H9 (cell line): ENCODE data around the gene HCST. TPM values are rescaled to one million over a fixed set of nuclear protein-coding genes. Genes with fewer than 3 reads are reported as not detected.

ENCODE experiments used
- DNase-seq: peaks from one replicate; pipeline ENCODE4 v3.0.0-alpha.2; 2017
- H2AFZ ChIP-seq: one replicate; pipeline ENCODE4 v1.6.1; 2013; ENCODE audit warnings: mild to moderate bottlenecking, low read length, control low read depth, moderate library complexity
- H2AK5ac ChIP-seq: 2 replicates; pipeline ENCODE4 v1.6.1; 2013; ENCODE audit warnings: low read length, control low read depth, mixed read lengths; ENCODE audit not compliant: insufficient read length
- H2BK120ac ChIP-seq: one replicate; pipeline ENCODE4 v1.6.1; 2013; ENCODE audit warnings: low read depth, mild to moderate bottlenecking, low read length, control low read depth, inconsistent platforms; ENCODE audit not compliant: poor library complexity, severe bottlenecking
- H2BK12ac ChIP-seq: 2 replicates; pipeline ENCODE4 v1.6.1; 2013; ENCODE audit warnings: low read length, control low read depth, mixed read lengths, low read depth; ENCODE audit not compliant: insufficient read length
- H2BK15ac ChIP-seq: 2 replicates; pipeline ENCODE4 v1.6.1; 2013; ENCODE audit warnings: low read depth, low read length, control low read depth
- H2BK20ac ChIP-seq: one replicate; pipeline ENCODE4 v1.6.1; 2013; ENCODE audit warnings: low read depth, mild to moderate bottlenecking, low read length, control low read depth, inconsistent platforms; ENCODE audit not compliant: poor library complexity, severe bottlenecking
- H2BK5ac ChIP-seq: 2 replicates; pipeline ENCODE4 v1.6.1; 2013; ENCODE audit warnings: low read length, control low read depth, mixed read lengths; ENCODE audit not compliant: insufficient read length
- H3K14ac ChIP-seq: 2 replicates; pipeline ENCODE4 v1.6.1; 2013; ENCODE audit warnings: low read length, control low read depth; ENCODE audit not compliant: insufficient read depth
- H3K18ac ChIP-seq: 2 replicates; pipeline ENCODE4 v1.6.1; 2013; ENCODE audit warnings: low read depth, mild to moderate bottlenecking, mixed read lengths, low read length, control low read depth; ENCODE audit not compliant: insufficient read length
- H3K23ac ChIP-seq: 2 replicates; pipeline ENCODE4 v1.6.1; 2013; ENCODE audit warnings: low read length, control low read depth, mixed read lengths, low read depth; ENCODE audit not compliant: insufficient read length
- H3K23me2 ChIP-seq: 2 replicates; pipeline ENCODE4 v1.6.1; 2013; ENCODE audit warnings: low read depth, mild to moderate bottlenecking, mixed read lengths, low read length, control low read depth; ENCODE audit not compliant: insufficient read length, poor library complexity, severe bottlenecking
- H3K27ac ChIP-seq: 2 replicates; pipeline ENCODE4 v1.5.1; 2013; ENCODE audit warnings: low read length, control low read depth, mixed read lengths, low read depth; ENCODE audit not compliant: insufficient read length
- H3K27me3 ChIP-seq: 2 replicates; pipeline ENCODE4 v1.6.1; 2013; ENCODE audit warnings: low read length, control low read depth, inconsistent platforms; ENCODE audit not compliant: insufficient read depth
- H3K4ac ChIP-seq: 2 replicates; pipeline ENCODE4 v1.6.1; 2013; ENCODE audit warnings: low read depth, mild to moderate bottlenecking, control low read depth, inconsistent platforms, low read length, moderate library complexity
- H3K4me1 ChIP-seq: 2 replicates; pipeline ENCODE4 v1.6.1; 2013; ENCODE audit warnings: low read length, control low read depth, inconsistent platforms; ENCODE audit not compliant: insufficient read depth
- H3K4me2 ChIP-seq: 2 replicates; pipeline ENCODE4 v1.6.1; 2013; ENCODE audit warnings: low read length, control low read depth, mixed read lengths; ENCODE audit not compliant: insufficient read length, insufficient read depth
- H3K56ac ChIP-seq: 2 replicates; pipeline ENCODE4 v1.6.1; 2013; ENCODE audit warnings: low read depth, mild to moderate bottlenecking, mixed read lengths, low read length, control low read depth; ENCODE audit not compliant: insufficient read length
- H3K79me1 ChIP-seq: 2 replicates; pipeline ENCODE4 v1.6.1; 2013; ENCODE audit warnings: low read depth, mild to moderate bottlenecking, moderate library complexity, low read length, control low read depth, inconsistent platforms; ENCODE audit not compliant: insufficient read depth, poor library complexity, severe bottlenecking
- H3K79me2 ChIP-seq: 2 replicates; pipeline ENCODE4 v1.6.1; 2013; ENCODE audit warnings: low read length, control low read depth, inconsistent platforms; ENCODE audit not compliant: insufficient read depth
- H3K9ac ChIP-seq: 2 replicates; pipeline ENCODE4 v1.6.1; 2013; ENCODE audit warnings: low read length, control low read depth, mixed read lengths; ENCODE audit not compliant: insufficient read length; ENCODE audit errors: extremely low read depth
- H3K9me3 ChIP-seq: one replicate; pipeline ENCODE4 v1.6.1; 2013; ENCODE audit warnings: low read depth, low read length, inconsistent platforms; ENCODE audit not compliant: control insufficient read depth
- H3T11ph ChIP-seq: one replicate; pipeline ENCODE4 v1.6.1; 2013; ENCODE audit warnings: mild to moderate bottlenecking, low read length, control low read depth, inconsistent platforms
- H4K20me1 ChIP-seq: one replicate; pipeline ENCODE4 v1.6.1; 2013; ENCODE audit not compliant: control insufficient read depth, insufficient read length, insufficient read depth
- H4K5ac ChIP-seq: 2 replicates; pipeline ENCODE4 v1.6.1; 2013; ENCODE audit warnings: low read depth, mild to moderate bottlenecking, mixed read lengths, low read length, control low read depth; ENCODE audit not compliant: insufficient read length
- H4K8ac ChIP-seq: replicated peaks from 2 replicates; pipeline ENCODE4 v1.6.1; 2013; ENCODE audit warnings: low read length, control low read depth, mixed read lengths, low read depth; ENCODE audit not compliant: insufficient read length
- H4K91ac ChIP-seq: 2 replicates; pipeline ENCODE4 v1.6.1; 2013; ENCODE audit warnings: low read depth, mild to moderate bottlenecking, moderate library complexity, mixed read lengths, low read length, control low read depth; ENCODE audit not compliant: insufficient read length
- H3K27ac Mint-ChIP-seq, 3 experiments: 2 replicates in 2 of 3; 3 replicates in 1 of 3; pipeline ENCODE4 v1.8.0; 2020 to 2021; ENCODE audit warnings: mixed read lengths in 3 of 3, mild to moderate bottlenecking in 1 of 3, moderate library complexity in 1 of 3
- H3K27me3 Mint-ChIP-seq: 2 replicates; pipeline ENCODE4 v1.8.0; 2021; ENCODE audit warnings: low read depth, mild to moderate bottlenecking, moderate library complexity, mixed read lengths
- H3K36me3 Mint-ChIP-seq, 3 experiments: 2 replicates in 2 of 3; 3 replicates in 1 of 3; pipeline ENCODE4 v1.8.0; 2020 to 2021; ENCODE audit warnings: low read depth in 3 of 3, mixed read lengths in 3 of 3; ENCODE audit not compliant: insufficient read depth in 1 of 3
- H3K4me1 Mint-ChIP-seq, 2 experiments: 2 replicates each; pipeline ENCODE4 v1.8.0; 2020; ENCODE audit warnings: mixed read lengths in 2 of 2
- H3K4me3 Mint-ChIP-seq, 2 experiments: 2 replicates in 1 of 2; 3 replicates in 1 of 2; pipeline ENCODE4 v1.8.0; 2020 to 2021; ENCODE audit warnings: mild to moderate bottlenecking in 2 of 2, mixed read lengths in 2 of 2, moderate library complexity in 1 of 2
- H3K9me3 Mint-ChIP-seq, 2 experiments: 2 replicates in 1 of 2; 3 replicates in 1 of 2; pipeline ENCODE4 v1.8.0; 2020; ENCODE audit warnings: mild to moderate bottlenecking in 2 of 2, mixed read lengths in 2 of 2, moderate library complexity in 1 of 2
- WGBS: extraction: QIAGEN DNeasy Blood & Tissue Kit; methylation state at CpG from one replicate; pipeline ENCODE4 v1.1.7; 2013; ENCODE audit warnings: missing lambda C conversion rate, low lambda C conversion rate, mixed read lengths; ENCODE audit not compliant: insufficient read length; ENCODE audit errors: extremely low coverage; 5-methylcytosine and 5-hydroxymethylcytosine counted together
- total RNA-seq: library from RNA; stranded (reverse); gene quantifications from 2 replicates; pipeline ENCODE4 v1.2.1, GENCODE V29; 2021
- TF ChIP-seq, protein P1 (sequence below): fragments of 200-600 bp; sonication (generic); conservative IDR thresholded peaks from 3 replicates; pipeline ENCODE4 v1.8.0; 2021; ENCODE audit warnings: antibody characterized with exemption, mild to moderate bottlenecking

The HCST gene
- total RNA-seq, 1 experiment from 2014 or later, result 0.68 TPM

DNA sequence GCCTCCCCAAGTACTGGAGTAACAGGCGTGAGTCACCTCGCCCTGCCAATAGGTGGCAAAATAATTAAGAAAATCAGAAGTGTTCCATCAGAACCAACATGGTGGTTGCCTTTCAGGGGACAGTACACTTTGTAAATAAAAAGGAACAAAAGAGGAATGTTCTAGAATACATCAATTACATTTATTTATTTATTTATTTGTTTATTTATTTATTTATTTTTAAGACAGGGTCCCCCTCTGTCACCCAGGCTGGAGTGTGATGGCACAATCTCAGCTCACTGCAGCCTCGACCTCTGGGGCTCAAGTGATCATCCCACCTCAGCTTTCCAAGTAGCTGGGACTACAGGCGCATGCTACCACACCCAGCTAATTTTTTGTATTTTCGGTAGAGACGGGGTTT lies 18.7 kb downstream of the HCST start:
- Histone ChIP-seq H3K23ac (no peak overlapping the region), H3T11ph (no peak overlapping the region), H3K9me3 (no peaks in the 10 kb centered on the region), H2BK120ac (no peak overlapping the region), H3K79me1 (no peaks in the 10 kb centered on the region), H3K9ac (no peak overlapping the region), H3K4me1 (no peaks in the 10 kb centered on the region), H3K56ac (no peak overlapping the region), H3K23me2 (no peaks in the 10 kb centered on the region), H3K27me3 (no peaks in the 10 kb centered on the region), H4K91ac (no peak overlapping the region), H2AFZ (no peak overlapping the region), H2BK20ac (no peak overlapping the region), H4K20me1 (no peaks in the 10 kb centered on the region), H2BK15ac (no peak overlapping the region), H3K79me2 (no peaks in the 10 kb centered on the region), H4K8ac (no peak overlapping the region), H3K4ac (no peak overlapping the region), H2AK5ac (no peak overlapping the region), H2BK5ac (no peak overlapping the region), H4K5ac (no peak overlapping the region), H2BK12ac (no peak overlapping the region), H3K18ac (no peak overlapping the region), H3K14ac (no peak overlapping the region), H3K4me2 (no peak overlapping the region), H3K27ac (no peak overlapping the region)
- no peak for DNase-seq
- TF ChIP-seq, protein P1, sequence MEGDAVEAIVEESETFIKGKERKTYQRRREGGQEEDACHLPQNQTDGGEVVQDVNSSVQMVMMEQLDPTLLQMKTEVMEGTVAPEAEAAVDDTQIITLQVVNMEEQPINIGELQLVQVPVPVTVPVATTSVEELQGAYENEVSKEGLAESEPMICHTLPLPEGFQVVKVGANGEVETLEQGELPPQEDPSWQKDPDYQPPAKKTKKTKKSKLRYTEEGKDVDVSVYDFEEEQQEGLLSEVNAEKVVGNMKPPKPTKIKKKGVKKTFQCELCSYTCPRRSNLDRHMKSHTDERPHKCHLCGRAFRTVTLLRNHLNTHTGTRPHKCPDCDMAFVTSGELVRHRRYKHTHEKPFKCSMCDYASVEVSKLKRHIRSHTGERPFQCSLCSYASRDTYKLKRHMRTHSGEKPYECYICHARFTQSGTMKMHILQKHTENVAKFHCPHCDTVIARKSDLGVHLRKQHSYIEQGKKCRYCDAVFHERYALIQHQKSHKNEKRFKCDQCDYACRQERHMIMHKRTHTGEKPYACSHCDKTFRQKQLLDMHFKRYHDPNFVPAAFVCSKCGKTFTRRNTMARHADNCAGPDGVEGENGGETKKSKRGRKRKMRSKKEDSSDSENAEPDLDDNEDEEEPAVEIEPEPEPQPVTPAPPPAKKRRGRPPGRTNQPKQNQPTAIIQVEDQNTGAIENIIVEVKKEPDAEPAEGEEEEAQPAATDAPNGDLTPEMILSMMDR, result no peak
- Mint-ChIP-seq H3K27ac (no peak overlapping the region), H3K36me3 (peaks cover 0 to 7% (median 3%) of the 10 kb centered on the region in 3 experiments; a peak in 2 of 7 replicates), H3K4me1 (peaks cover 3 to 6% of the 10 kb centered on the region in 2 experiments), H3K27me3 (peaks cover 13% of the 10 kb centered on the region), H3K9me3 (peaks cover 11% of the 10 kb centered on the region in 2 experiments; a peak in 4 of 5 replicates), H3K4me3 (no peak overlapping the region)
- WGBS, result no CpG with 5 or more reads among the region's 6 CpGs
